GM12873 (cell line): ENCODE results near the gene ZNF652.

ENCODE experiments used
- CTCF ChIP-seq: IDR thresholded peaks from 2 replicates; pipeline ENCODE4 v1.5.1; 2012; ENCODE audit warnings: low read depth, mild to moderate bottlenecking, moderate library complexity, low read length, control low read depth; ENCODE audit not compliant: insufficient read depth; ENCODE audit errors: missing control alignments

The ZNF652 gene

GRCh38 chr17:49390548-49391324 lies 28.7 kb upstream of the ZNF652 start:
- no peak for TF ChIP-seq CTCF

- TF ChIP-seq CTCF: no peak
Observed at GRCh38 chr17:49388692-49389513, 26.9 kb upstream of the ZNF652 start.

- TF ChIP-seq CTCF: no peak
Observed at GRCh38 chr17:49388290-49388640, 26.2 kb upstream of the ZNF652 start.

- TF ChIP-seq CTCF: no peak
Observed at GRCh38 chr17:49387498-49388289, 25.6 kb upstream of the ZNF652 start.

- no peak for TF ChIP-seq CTCF
Observed at GRCh38 chr17:49386373-49386772, 24.3 kb upstream of the ZNF652 start.

GRCh38 chr17:49384951-49385350 lies 22.9 kb upstream of the ZNF652 start:
- no peak for TF ChIP-seq CTCF

GRCh38 chr17:49383060-49383459 lies 21.0 kb upstream of the ZNF652 start:
- TF ChIP-seq CTCF: no peak
